ENCODE measurements around the gene ZNF835. TPM values are rescaled to one million over a fixed set of nuclear protein-coding genes. Genes with fewer than 3 reads are reported as not detected.

The ZNF835 gene
- total RNA-seq, 1 donor from 2014 or later, result 0.17 TPM

- no peak overlapping the region for H3K4me3 Mint-ChIP-seq (ENCODE audit: low read depth)
- TF ChIP-seq CTCF (IDR thresholded peaks at IDR 0.05; ENCODE audit: unreplicated experiment), result no peak
- DNase-seq (ENCODE audit: low spot score, unreplicated experiment), result no peak
- no peak overlapping the region for H3K27ac Mint-ChIP-seq
- peaks cover 3% of the 10 kb centered on the region for H3K36me3 Mint-ChIP-seq (ENCODE audit: insufficient read depth)
- no peaks in the 10 kb centered on the region for H3K27me3 Mint-ChIP-seq
- H3K4me1 Mint-ChIP-seq (ENCODE audit: low read depth), result no peaks in the 10 kb centered on the region
- peaks cover 61% of the 10 kb centered on the region for H3K9me3 Mint-ChIP-seq (ENCODE audit: low read depth)
Measured at GRCh38 chr19:56707821-56708220, 36.3 kb upstream of the ZNF835 start.

GRCh38 chr19:56705939-56706338 is 34.4 kb upstream of the ZNF835 start:
- H3K4me3 Mint-ChIP-seq (ENCODE audit: low read depth), result no peak overlapping the region
- no peak overlapping the region for H3K27ac Mint-ChIP-seq
- TF ChIP-seq CTCF (IDR thresholded peaks at IDR 0.05; ENCODE audit: unreplicated experiment), result no peak
- H3K9me3 Mint-ChIP-seq (ENCODE audit: low read depth), result peaks cover 58% of the 10 kb centered on the region
- H3K4me1 Mint-ChIP-seq (ENCODE audit: low read depth), result no peaks in the 10 kb centered on the region
- H3K36me3 Mint-ChIP-seq (ENCODE audit: insufficient read depth), result peaks cover 1% of the 10 kb centered on the region
- DNase-seq (ENCODE audit: low spot score, unreplicated experiment), result no peak
- H3K27me3 Mint-ChIP-seq, result no peaks in the 10 kb centered on the region

- peaks cover 56% of the 10 kb centered on the region for H3K9me3 Mint-ChIP-seq (ENCODE audit: low read depth)
- no peaks in the 10 kb centered on the region for H3K4me1 Mint-ChIP-seq (ENCODE audit: low read depth)
Measured at GRCh38 chr19:56701895-56702294, 30.3 kb upstream of the ZNF835 start.

GRCh38 chr19:56699552-56699951 is 28.0 kb upstream of the ZNF835 start:
- no peak overlapping the region for H3K27ac Mint-ChIP-seq
- no peak for DNase-seq (ENCODE audit: low spot score, unreplicated experiment)
- peaks cover 3% of the 10 kb centered on the region for H3K36me3 Mint-ChIP-seq (ENCODE audit: insufficient read depth)
- peaks cover 44% of the 10 kb centered on the region for H3K9me3 Mint-ChIP-seq (ENCODE audit: low read depth)
- no peaks in the 10 kb centered on the region for H3K4me1 Mint-ChIP-seq (ENCODE audit: low read depth)
- H3K4me3 Mint-ChIP-seq (ENCODE audit: low read depth), result no peak overlapping the region
- TF ChIP-seq CTCF (IDR thresholded peaks at IDR 0.05; ENCODE audit: unreplicated experiment), result no peak
- no peaks in the 10 kb centered on the region for H3K27me3 Mint-ChIP-seq

More at GRCh38 chr19:56701895-56702294, 30.3 kb upstream of the ZNF835 start:
- no peaks in the 10 kb centered on the region for H3K27me3 Mint-ChIP-seq
- DNase-seq (ENCODE audit: low spot score, unreplicated experiment), result no peak
- TF ChIP-seq CTCF (IDR thresholded peaks at IDR 0.05; ENCODE audit: unreplicated experiment), result no peak
- no peak overlapping the region for H3K4me3 Mint-ChIP-seq (ENCODE audit: low read depth)
- peaks cover 3% of the 10 kb centered on the region for H3K36me3 Mint-ChIP-seq (ENCODE audit: insufficient read depth)
- no peak overlapping the region for H3K27ac Mint-ChIP-seq

- H3K9me3 Mint-ChIP-seq (ENCODE audit: low read depth), result peaks cover 35% of the 10 kb centered on the region
- peaks cover 8% of the 10 kb centered on the region for H3K36me3 Mint-ChIP-seq (ENCODE audit: insufficient read depth)
- H3K27ac Mint-ChIP-seq, result no peak overlapping the region
- DNase-seq (ENCODE audit: low spot score, unreplicated experiment), result no peak
- TF ChIP-seq CTCF (IDR thresholded peaks at IDR 0.05; ENCODE audit: unreplicated experiment), result no peak
- H3K4me3 Mint-ChIP-seq (ENCODE audit: low read depth), result no peak overlapping the region
- no peaks in the 10 kb centered on the region for H3K4me1 Mint-ChIP-seq (ENCODE audit: low read depth)
- no peaks in the 10 kb centered on the region for H3K27me3 Mint-ChIP-seq
Measured at GRCh38 chr19:56692206-56692895, 20.8 kb upstream of the ZNF835 start.
